ENCODE results near the gene IGFBP2.

DNA sequence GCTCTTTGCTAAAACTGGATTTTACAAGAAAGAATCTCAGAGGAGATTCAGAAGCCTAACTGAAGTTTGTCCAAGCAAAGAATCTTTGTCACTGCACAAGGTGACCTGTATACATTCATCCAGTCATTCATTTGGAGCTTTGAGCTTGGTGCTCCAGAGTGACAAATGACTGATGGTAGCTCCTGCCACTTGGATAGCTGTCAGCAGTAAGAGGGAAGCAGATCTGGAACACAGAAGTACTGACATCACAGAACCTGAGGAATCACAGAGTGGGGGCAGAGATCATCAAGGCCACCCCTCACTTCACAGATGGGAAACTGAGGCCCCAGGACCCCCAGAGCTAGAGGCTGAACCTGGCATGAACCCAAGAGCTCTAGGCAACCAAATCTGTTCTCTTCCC is 28.8 kb upstream of the IGFBP2 start:
- TF ChIP-seq FOXM1 (IDR thresholded peaks at IDR 0.05; ENCODE audit: low read depth), result no peak
- no peak for TF ChIP-seq FOXM1 (CRISPR knock-in tag; IDR thresholded peaks at IDR 0.05; ENCODE audit: low read depth)
- TF ChIP-seq, protein P1, sequence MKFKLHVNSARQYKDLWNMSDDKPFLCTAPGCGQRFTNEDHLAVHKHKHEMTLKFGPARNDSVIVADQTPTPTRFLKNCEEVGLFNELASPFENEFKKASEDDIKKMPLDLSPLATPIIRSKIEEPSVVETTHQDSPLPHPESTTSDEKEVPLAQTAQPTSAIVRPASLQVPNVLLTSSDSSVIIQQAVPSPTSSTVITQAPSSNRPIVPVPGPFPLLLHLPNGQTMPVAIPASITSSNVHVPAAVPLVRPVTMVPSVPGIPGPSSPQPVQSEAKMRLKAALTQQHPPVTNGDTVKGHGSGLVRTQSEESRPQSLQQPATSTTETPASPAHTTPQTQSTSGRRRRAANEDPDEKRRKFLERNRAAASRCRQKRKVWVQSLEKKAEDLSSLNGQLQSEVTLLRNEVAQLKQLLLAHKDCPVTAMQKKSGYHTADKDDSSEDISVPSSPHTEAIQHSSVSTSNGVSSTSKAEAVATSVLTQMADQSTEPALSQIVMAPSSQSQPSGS (CRISPR knock-in tag; IDR thresholded peaks at IDR 0.05), result no peak
- TF ChIP-seq, protein P2, sequence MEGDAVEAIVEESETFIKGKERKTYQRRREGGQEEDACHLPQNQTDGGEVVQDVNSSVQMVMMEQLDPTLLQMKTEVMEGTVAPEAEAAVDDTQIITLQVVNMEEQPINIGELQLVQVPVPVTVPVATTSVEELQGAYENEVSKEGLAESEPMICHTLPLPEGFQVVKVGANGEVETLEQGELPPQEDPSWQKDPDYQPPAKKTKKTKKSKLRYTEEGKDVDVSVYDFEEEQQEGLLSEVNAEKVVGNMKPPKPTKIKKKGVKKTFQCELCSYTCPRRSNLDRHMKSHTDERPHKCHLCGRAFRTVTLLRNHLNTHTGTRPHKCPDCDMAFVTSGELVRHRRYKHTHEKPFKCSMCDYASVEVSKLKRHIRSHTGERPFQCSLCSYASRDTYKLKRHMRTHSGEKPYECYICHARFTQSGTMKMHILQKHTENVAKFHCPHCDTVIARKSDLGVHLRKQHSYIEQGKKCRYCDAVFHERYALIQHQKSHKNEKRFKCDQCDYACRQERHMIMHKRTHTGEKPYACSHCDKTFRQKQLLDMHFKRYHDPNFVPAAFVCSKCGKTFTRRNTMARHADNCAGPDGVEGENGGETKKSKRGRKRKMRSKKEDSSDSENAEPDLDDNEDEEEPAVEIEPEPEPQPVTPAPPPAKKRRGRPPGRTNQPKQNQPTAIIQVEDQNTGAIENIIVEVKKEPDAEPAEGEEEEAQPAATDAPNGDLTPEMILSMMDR (IDR thresholded peaks at IDR 0.05 in 2 of 3, conservative IDR thresholded peaks at IDR 0.05 in 1 of 3; ENCODE audit: insufficient read depth in 2 of 3, low read depth in 1 of 3, low read length in 3 of 3), result no peak
- TF ChIP-seq GABPB1 (CRISPR knock-in tag; IDR thresholded peaks at IDR 0.05), result no peak
- TF ChIP-seq ZNF551 (CRISPR knock-in tag; IDR thresholded peaks at IDR 0.05), result no peak
- TF ChIP-seq TCF7L2 (IDR thresholded peaks at IDR 0.05; ENCODE audit: low read depth, low read length), result no peak
- no peak for TF ChIP-seq ARID1B (IDR thresholded peaks at IDR 0.05)
- TF ChIP-seq EZH2 (IDR thresholded peaks at IDR 0.05; ENCODE audit: borderline replicate concordance, low read depth, low read length), result no peak
- no peak for TF ChIP-seq SIX5 (IDR thresholded peaks at IDR 0.05; ENCODE audit: borderline replicate concordance in 1 of 2, insufficient read depth in 1 of 2, low read depth in 1 of 2, low read length in 2 of 2)
- TF ChIP-seq POLR2A (conservative IDR thresholded peaks at IDR 0.05), result no peak
